Stomach (tissue), 4 donors: Measurements from ENCODE around the gene SAMD7.

Source experiments
- EP300 ChIP-seq: sonication (generic); formaldehyde crosslinking; IDR thresholded peaks from one replicate; pipeline ENCODE4 v1.6.1; 2017; ENCODE audit warnings: antibody characterized with exemption
- POLR2A ChIP-seq, 4 donors: fragments of 450-650 bp; IDR thresholded peaks; one replicate each; pipeline ENCODE4 v1.6.1; 2016; ENCODE audit warnings: antibody characterized with exemption in 4 of 4, control low read depth in 2 of 4, mild to moderate bottlenecking in 1 of 4, moderate library complexity in 1 of 4
- POLR2AphosphoS5 ChIP-seq, 3 donors: sonication (generic); formaldehyde crosslinking; IDR thresholded peaks; one replicate each; pipeline ENCODE4 v1.6.1; 2016; ENCODE audit warnings: antibody characterized with exemption in 3 of 3
- TF ChIP-seq, protein P1 (sequence below), 7 experiments: fragments of 450-650 bp in 4 of 7; fragments of 200-600 bp in 3 of 7; sonication (generic) in 3 of 7; IDR thresholded peaks; one replicate each; pipeline ENCODE4 v1.5.1; 2016 to 2019; ENCODE audit warnings: antibody characterized with exemption in 7 of 7, control low read depth in 2 of 7, mild to moderate bottlenecking in 1 of 7

DNA sequence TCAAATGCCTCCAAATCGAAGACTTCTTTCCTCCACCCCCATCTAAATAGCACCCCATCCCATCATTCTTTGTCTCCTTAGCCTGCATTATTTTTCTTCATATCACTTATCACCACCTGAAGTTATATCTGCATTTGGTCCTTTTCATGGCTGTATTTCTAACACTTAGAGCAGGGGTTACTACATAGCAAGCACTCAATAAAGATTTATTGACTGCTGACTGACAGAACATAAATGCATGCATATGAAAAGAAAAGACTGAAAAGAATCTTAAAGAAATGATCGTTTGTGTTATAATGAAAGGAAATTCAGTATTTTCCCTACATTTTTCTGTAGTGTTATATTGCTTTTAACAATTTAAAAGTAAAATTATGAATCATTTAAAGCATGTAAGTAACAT, 43.0 kb upstream of the SAMD7 start:
- TF ChIP-seq POLR2A (IDR thresholded peaks at IDR 0.05), result no peak
- TF ChIP-seq, protein P1, sequence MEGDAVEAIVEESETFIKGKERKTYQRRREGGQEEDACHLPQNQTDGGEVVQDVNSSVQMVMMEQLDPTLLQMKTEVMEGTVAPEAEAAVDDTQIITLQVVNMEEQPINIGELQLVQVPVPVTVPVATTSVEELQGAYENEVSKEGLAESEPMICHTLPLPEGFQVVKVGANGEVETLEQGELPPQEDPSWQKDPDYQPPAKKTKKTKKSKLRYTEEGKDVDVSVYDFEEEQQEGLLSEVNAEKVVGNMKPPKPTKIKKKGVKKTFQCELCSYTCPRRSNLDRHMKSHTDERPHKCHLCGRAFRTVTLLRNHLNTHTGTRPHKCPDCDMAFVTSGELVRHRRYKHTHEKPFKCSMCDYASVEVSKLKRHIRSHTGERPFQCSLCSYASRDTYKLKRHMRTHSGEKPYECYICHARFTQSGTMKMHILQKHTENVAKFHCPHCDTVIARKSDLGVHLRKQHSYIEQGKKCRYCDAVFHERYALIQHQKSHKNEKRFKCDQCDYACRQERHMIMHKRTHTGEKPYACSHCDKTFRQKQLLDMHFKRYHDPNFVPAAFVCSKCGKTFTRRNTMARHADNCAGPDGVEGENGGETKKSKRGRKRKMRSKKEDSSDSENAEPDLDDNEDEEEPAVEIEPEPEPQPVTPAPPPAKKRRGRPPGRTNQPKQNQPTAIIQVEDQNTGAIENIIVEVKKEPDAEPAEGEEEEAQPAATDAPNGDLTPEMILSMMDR (IDR thresholded peaks at IDR 0.05), result no peak
- TF ChIP-seq POLR2AphosphoS5 (IDR thresholded peaks at IDR 0.05), result no peak
- no peak for TF ChIP-seq EP300
